Measurements from ENCODE around the gene ATP8A2. TPM values are rescaled to one million over a fixed set of nuclear protein-coding genes. Genes with fewer than 3 reads are reported as not detected.

The ATP8A2 gene
- total and polyA plus RNA-seq, 4 donors, result 0.01 to 0.08 (median 0.05) TPM; not detected in 1

- TF ChIP-seq CTCF (IDR thresholded peaks at IDR 0.05; ENCODE audit: low read depth, low read length, missing input control) (no peak), ATF3 (IDR thresholded peaks at IDR 0.05) (no peak), NR2F2 (IDR thresholded peaks at IDR 0.05) (no peak), TAF1 (conservative IDR thresholded peaks at IDR 0.05) (no peak)
Observed at GRCh38 chr13:25674371-25674770, 302.6 kb downstream of the ATP8A2 start (continued).

- Histone ChIP-seq H3K4me3 (ENCODE audit: low read depth in 1 of 3, low read length in 3 of 3) (no peak overlapping the region), H3K9ac (ENCODE audit: low read depth in 1 of 2, low read length in 2 of 2) (no peak overlapping the region), H3K36me3 (ENCODE audit: control insufficient read depth in 4 of 4, insufficient read depth in 3 of 4, low read depth in 1 of 4, low read length in 3 of 4) (no peaks in the 10 kb centered on the region), H3K27me3 (ENCODE audit: control insufficient read depth in 4 of 4, insufficient read depth in 4 of 4, low read length in 3 of 4) (no peaks in the 10 kb centered on the region), H3K27ac (ENCODE audit: low read depth in 1 of 2, low read length in 2 of 2) (no peak overlapping the region), H3K4me1 (ENCODE audit: control insufficient read depth in 4 of 4, insufficient read depth in 4 of 4, low read length in 3 of 4) (no peaks in the 10 kb centered on the region), H3K9me3 (ENCODE audit: control insufficient read depth in 4 of 4, low read length in 3 of 4) (peaks cover 0 to 3% (median 0%) of the 10 kb centered on the region in 4 donors)
- WGBS, result 63% methylated on average over 3 of the region's 3 CpGs
- TF ChIP-seq RXRA (IDR thresholded peaks at IDR 0.05) (no peak), GABPA (IDR thresholded peaks at IDR 0.05 in 1 of 2, conservative IDR thresholded peaks at IDR 0.05 in 1 of 2) (no peak)
- DNase-seq (ENCODE audit: low spot score), result no peak
Observed at GRCh38 chr13:25675060-25675459, 303.3 kb downstream of the ATP8A2 start.

GRCh38 chr13:25677956-25678355 lies 306.2 kb downstream of the ATP8A2 start:
- TF ChIP-seq CTCF (IDR thresholded peaks at IDR 0.05; ENCODE audit: low read depth, low read length, missing input control) (no peak), MAX (IDR thresholded peaks at IDR 0.05) (no peak)
- H3K27ac ChIP-seq (ENCODE audit: low read depth in 1 of 2, low read length in 2 of 2), result no peak overlapping the region
- no peak for DNase-seq (ENCODE audit: low spot score)
- H3K36me3 ChIP-seq (ENCODE audit: control insufficient read depth in 4 of 4, insufficient read depth in 3 of 4, low read depth in 1 of 4, low read length in 3 of 4), result no peaks in the 10 kb centered on the region
- WGBS, result 79% methylated on average over 2 of the region's 2 CpGs
- H3K27me3 ChIP-seq (ENCODE audit: control insufficient read depth in 4 of 4, insufficient read depth in 4 of 4, low read length in 3 of 4), result no peaks in the 10 kb centered on the region
- peaks cover 0 to 5% (median 0%) of the 10 kb centered on the region in 4 donors for H3K9me3 ChIP-seq (ENCODE audit: control insufficient read depth in 4 of 4, low read length in 3 of 4)
- H3K9ac ChIP-seq (ENCODE audit: low read depth in 1 of 2, low read length in 2 of 2), result no peak overlapping the region
- H3K4me1 ChIP-seq (ENCODE audit: control insufficient read depth in 4 of 4, insufficient read depth in 4 of 4, low read length in 3 of 4), result no peaks in the 10 kb centered on the region
- no peak overlapping the region for H3K4me3 ChIP-seq (ENCODE audit: low read depth in 1 of 3, low read length in 3 of 3)

- peaks cover 0 to 5% (median 0%) of the 10 kb centered on the region in 4 donors for H3K9me3 ChIP-seq (ENCODE audit: control insufficient read depth in 4 of 4, low read length in 3 of 4)
- TF ChIP-seq HNF4G (IDR thresholded peaks at IDR 0.05) (no peak), FOXA2 (IDR thresholded peaks at IDR 0.05) (no peak), RAD21 (IDR thresholded peaks at IDR 0.05) (no peak), ATF3 (IDR thresholded peaks at IDR 0.05) (no peak), CTCF (IDR thresholded peaks at IDR 0.05; ENCODE audit: low read depth, low read length, missing input control) (no peak), YY1 (IDR thresholded peaks at IDR 0.05) (no peak), GABPA (IDR thresholded peaks at IDR 0.05 in 1 of 2, conservative IDR thresholded peaks at IDR 0.05 in 1 of 2) (no peak), NR2F2 (IDR thresholded peaks at IDR 0.05) (no peak), EGR1 (IDR thresholded peaks at IDR 0.05; ENCODE audit: low read depth in 2 of 2) (no peak), MAX (IDR thresholded peaks at IDR 0.05) (no peak)
- DNase-seq (ENCODE audit: low spot score), result no peak
- 65% methylated on average over 2 of the region's 2 CpGs for WGBS
- H3K27ac ChIP-seq (ENCODE audit: low read depth in 1 of 2, low read length in 2 of 2), result no peak overlapping the region
- H3K4me3 ChIP-seq (ENCODE audit: low read depth in 1 of 3, low read length in 3 of 3), result no peak overlapping the region
- H3K4me1 ChIP-seq (ENCODE audit: control insufficient read depth in 4 of 4, insufficient read depth in 4 of 4, low read length in 3 of 4), result no peaks in the 10 kb centered on the region
- no peaks in the 10 kb centered on the region for H3K36me3 ChIP-seq (ENCODE audit: control insufficient read depth in 4 of 4, insufficient read depth in 3 of 4, low read depth in 1 of 4, low read length in 3 of 4)
- H3K27me3 ChIP-seq (ENCODE audit: control insufficient read depth in 4 of 4, insufficient read depth in 4 of 4, low read length in 3 of 4), result no peaks in the 10 kb centered on the region
- no peak overlapping the region for H3K9ac ChIP-seq (ENCODE audit: low read depth in 1 of 2, low read length in 2 of 2)
Observed at GRCh38 chr13:25678398-25678797, 306.6 kb downstream of the ATP8A2 start.

All from liver (tissue), 9 donors.